NT2/D1 (cell line): ENCODE results near the gene MDM2.
"Not testable (repeated sequence)": the region's sequence is repeated elsewhere in the genome, so short reads cannot be mapped to it uniquely, and the experiment has no call there.

Experiments used
- DNase-seq: peaks from one replicate; pipeline ENCODE4 v3.0.0-alpha.2; 2011; ENCODE audit warnings: low read depth, low spot score
- H3K27me3 ChIP-seq: 2 replicates; pipeline ENCODE4 v1.6.0; 2011; ENCODE audit warnings: mild to moderate bottlenecking; ENCODE audit not compliant: insufficient read length, insufficient read depth
- H3K36me3 ChIP-seq: 2 replicates; pipeline ENCODE4 v1.6.1; 2011; ENCODE audit warnings: mild to moderate bottlenecking, low read length, mixed read lengths; ENCODE audit not compliant: insufficient read depth, insufficient read length
- H3K4me1 ChIP-seq: 2 replicates; pipeline ENCODE4 v1.5.1; 2011; ENCODE audit not compliant: insufficient read depth, insufficient read length
- H3K4me3 ChIP-seq: 2 replicates; pipeline ENCODE4 v1.5.1; 2011; ENCODE audit warnings: low read depth; ENCODE audit not compliant: insufficient read length
- H3K9ac ChIP-seq: 2 replicates; pipeline ENCODE4 v1.6.0; 2011; ENCODE audit warnings: low read depth; ENCODE audit not compliant: insufficient read length
- H3K9me3 ChIP-seq: 2 replicates; pipeline ENCODE4 v1.5.1; 2011; ENCODE audit warnings: mild to moderate bottlenecking, low read length; ENCODE audit not compliant: insufficient read depth
- SUZ12 ChIP-seq: IDR thresholded peaks from 2 replicates; pipeline ENCODE4 v1.6.1; 2011; ENCODE audit not compliant: insufficient read length, insufficient read depth; ENCODE audit errors: extremely low read depth
- YY1 ChIP-seq: IDR thresholded peaks from 2 replicates; pipeline ENCODE4 v1.6.1; 2011; ENCODE audit not compliant: insufficient read length, insufficient read depth
- ZNF274 ChIP-seq: IDR thresholded peaks from 2 replicates; pipeline ENCODE4 v1.6.1; 2011; ENCODE audit warnings: mild to moderate bottlenecking, low read depth, low read length

MDM2 gene

GRCh38 chr12:68803948-68804656, 3.9 kb upstream of the MDM2 start:
- no peaks in the 10 kb centered on the region for H3K9me3 ChIP-seq
- H3K4me1 ChIP-seq: peaks cover 9% of the 10 kb centered on the region
- H3K27me3 ChIP-seq: no peaks in the 10 kb centered on the region
- no peak for TF ChIP-seq ZNF274
- TF ChIP-seq YY1: no peak
- TF ChIP-seq SUZ12: no peak
- no peak overlapping the region for H3K4me3 ChIP-seq
- peaks cover 4% of the 10 kb centered on the region for H3K36me3 ChIP-seq
- no peak overlapping the region for H3K9ac ChIP-seq
- no peak for DNase-seq

GRCh38 chr12:68804657-68805591, 3.1 kb upstream of the MDM2 start:
- Histone ChIP-seq H3K27me3 (no peaks in the 10 kb centered on the region), H3K4me3 (no peak overlapping the region), H3K9ac (peak overlapping the region; percentile 53), H3K36me3 (peaks cover 12% of the 10 kb centered on the region), H3K4me1 (peaks cover 9% of the 10 kb centered on the region), H3K9me3 (no peaks in the 10 kb centered on the region)
- no peak for TF ChIP-seq SUZ12
- no peak for TF ChIP-seq YY1
- TF ChIP-seq ZNF274: no peak
- DNase-seq: no peak

- H3K4me1 ChIP-seq: peaks cover 9% of the 10 kb centered on the region
- DNase-seq: no peak
- H3K9me3 ChIP-seq: no peaks in the 10 kb centered on the region
- TF ChIP-seq SUZ12 (no peak), ZNF274 (no peak)
- no peak overlapping the region for H3K9ac ChIP-seq
- no peak overlapping the region for H3K4me3 ChIP-seq
- peaks cover 18% of the 10 kb centered on the region for H3K36me3 ChIP-seq
- no peaks in the 10 kb centered on the region for H3K27me3 ChIP-seq
Observed at GRCh38 chr12:68805592-68806120, 2.3 kb upstream of the MDM2 start.

- Histone ChIP-seq H3K9ac (peak overlapping the region; percentile 69), H3K9me3 (no peaks in the 10 kb centered on the region), H3K27me3 (no peaks in the 10 kb centered on the region), H3K4me3 (no peak overlapping the region), H3K36me3 (peaks cover 26% of the 10 kb centered on the region), H3K4me1 (peaks cover 9% of the 10 kb centered on the region)
- DNase-seq: no peak
- TF ChIP-seq SUZ12 (no peak), ZNF274 (no peak), YY1 (no peak)
Observed at GRCh38 chr12:68806488-68807237, 1.3 kb upstream of the MDM2 start.

- Histone ChIP-seq H3K36me3 (peaks cover 30% of the 10 kb centered on the region), H3K9ac (peak overlapping the region; percentile 69), H3K4me3 (peak overlapping the region; percentile 96)
- H3K4me1 ChIP-seq, DNase-seq, H3K27me3 ChIP-seq, H3K9me3 ChIP-seq: not testable (repeated sequence)
Observed at GRCh38 chr12:68807274-68807575, 752 bp upstream of the MDM2 start.

- H3K36me3 ChIP-seq: peaks cover 44% of the 10 kb centered on the region
- peak overlapping the region; percentile 99 for H3K9ac ChIP-seq
- H3K4me3 ChIP-seq: peak overlapping the region; percentile 96
- H3K9me3 ChIP-seq: no peaks in the 10 kb centered on the region
- peaks cover 9% of the 10 kb centered on the region for H3K4me1 ChIP-seq
- no peaks in the 10 kb centered on the region for H3K27me3 ChIP-seq
- TF ChIP-seq ZNF274: no peak
- no peak for TF ChIP-seq YY1
- no peak for TF ChIP-seq SUZ12
- peak; percentile 56 for DNase-seq
Observed at GRCh38 chr12:68808388-68809189, 612 bp downstream of the MDM2 start.
